ENCODE results near the gene CTNNBL1. TPM values are rescaled to one million over a fixed set of nuclear protein-coding genes. Genes with fewer than 3 reads are reported as not detected.

Gene CTNNBL1
- total and polyA plus RNA-seq, 2 experiments from 2014 or later = 25.3 to 53.7 TPM

DNA sequence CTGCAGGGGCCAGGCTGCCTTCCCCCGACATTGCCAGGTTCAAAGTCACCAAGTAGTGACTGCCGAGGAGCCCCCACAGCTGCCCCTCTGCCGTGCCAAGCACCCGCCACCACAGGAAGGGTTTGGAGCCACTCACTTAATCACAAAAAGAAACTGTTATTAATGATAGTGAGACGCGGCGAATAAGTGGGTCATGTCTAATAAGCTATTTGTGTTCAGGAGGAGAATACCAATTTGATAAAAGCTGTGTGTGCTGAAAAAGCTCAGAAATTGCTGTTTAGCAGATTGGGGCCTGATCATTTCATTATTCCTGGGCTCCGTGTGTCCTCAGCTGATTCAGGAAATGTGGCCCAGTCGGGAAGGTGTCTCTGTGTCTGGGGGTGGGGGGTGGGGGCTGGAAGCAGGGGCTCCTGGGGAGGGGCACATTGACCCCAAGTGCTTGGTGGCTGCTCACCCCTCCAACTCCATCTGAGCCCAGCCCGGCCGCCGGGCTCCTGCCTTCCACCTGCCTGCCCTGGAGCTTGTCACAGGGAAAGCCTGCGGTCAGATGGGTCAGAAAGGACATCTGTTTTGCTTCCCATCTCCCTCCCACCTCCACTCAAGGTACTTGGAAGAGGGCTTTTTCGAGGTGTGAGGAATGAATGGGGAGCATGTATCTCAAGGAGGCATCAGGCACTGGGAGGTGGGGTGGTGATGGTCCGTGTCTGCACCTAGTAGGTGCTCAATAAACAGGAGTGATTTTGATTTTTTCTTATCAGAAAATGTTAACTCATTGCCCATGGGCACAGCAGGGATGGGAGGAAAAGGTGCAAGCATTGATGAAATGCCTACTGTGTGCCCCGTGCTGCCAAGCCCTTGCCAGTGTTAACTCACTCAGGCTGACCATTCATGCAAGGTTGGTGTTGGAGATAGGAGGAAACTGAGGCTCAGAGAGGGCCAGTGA is 212.1 kb downstream of the CTNNBL1 start:
- in situ Hi-C loops (cut with MboI) = no loop called here
- DNase-seq = no peak

DNA sequence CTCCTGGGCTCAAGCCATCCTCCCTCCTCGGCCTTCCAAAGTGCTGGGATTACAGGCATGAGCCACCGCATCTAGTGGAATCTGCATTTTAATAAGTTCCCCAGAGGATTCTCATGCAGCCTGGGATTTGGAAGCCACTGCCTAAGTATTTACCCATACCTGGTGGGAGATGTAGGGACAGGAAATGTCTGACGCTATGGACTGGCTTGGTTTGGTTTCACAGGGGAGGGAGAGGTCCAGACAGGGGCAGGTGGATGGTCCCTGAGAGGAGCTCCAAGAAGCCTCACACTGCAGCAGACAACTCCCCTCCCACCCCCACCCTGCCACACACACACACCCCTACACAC is 213.5 kb downstream of the CTNNBL1 start:
- H3K27ac ChIP-seq = no peak overlapping the region
- H3K9me3 ChIP-seq (ENCODE audit: low read depth) = no peaks in the 10 kb centered on the region
- H3K9me2 ChIP-seq (ENCODE audit: insufficient read depth) = no peaks in the 10 kb centered on the region
- peaks cover 16% of the 10 kb centered on the region; the same call in 1 of the 2 replicates for H3F3A ChIP-seq (ENCODE audit: insufficient read depth)
- H3K9ac ChIP-seq = no peak overlapping the region
- no peak overlapping the region for H3K4me2 ChIP-seq (ENCODE audit: unreplicated experiment)
- WGBS, 2 experiments (ENCODE audit: low coverage in 1 of 2, low lambda C conversion rate in 2 of 2, missing lambda C conversion rate in 2 of 2) = 68 to 86% methylated on average over 2 to 3 of the region's 3 CpGs
- peaks cover 22% of the 10 kb centered on the region for H3K4me1 ChIP-seq (ENCODE audit: insufficient read depth)
- 0 out of 2 replicates have a peak, but pooled peaks cover under 1% of the 10 kb centered on the region for H3K27me3 ChIP-seq (replicated peaks; ENCODE audit: insufficient read depth)
- in situ Hi-C loops (cut with MboI) = no loop called here
- no peaks in the 10 kb centered on the region for H4K20me1 ChIP-seq (ENCODE audit: insufficient read depth)
- TF ChIP-seq EZH2 (IDR thresholded peaks at IDR 0.05; ENCODE audit: insufficient read depth, poor library complexity, severe bottlenecking) = no peak
- no peak for TF ChIP-seq EZH2phosphoT487 (IDR thresholded peaks at IDR 0.05; ENCODE audit: insufficient read depth, low read depth)
- no peak overlapping the region for H3K4me3 ChIP-seq
- no peak for DNase-seq
- no peaks in the 10 kb centered on the region for H3K79me2 ChIP-seq (ENCODE audit: insufficient read depth)
- no peak overlapping the region for H2AFZ ChIP-seq
- no peaks in the 10 kb centered on the region for H3K36me3 ChIP-seq (ENCODE audit: low read depth)

More for the DNA sequence above, 212.1 kb downstream of the CTNNBL1 start:
- Histone ChIP-seq H3K4me3 (no peak overlapping the region), H3K9ac (no peak overlapping the region), H3K36me3 (ENCODE audit: low read depth) (no peaks in the 10 kb centered on the region), H2AFZ (no peak overlapping the region), H3K27me3 (replicated peaks; ENCODE audit: insufficient read depth) (peaks cover 3% of the 10 kb centered on the region; the same call in 1 of the 2 replicates), H3F3A (ENCODE audit: insufficient read depth) (peaks cover 16% of the 10 kb centered on the region; the same call in 1 of the 2 replicates), H3K9me3 (ENCODE audit: low read depth) (no peaks in the 10 kb centered on the region), H3K79me2 (ENCODE audit: insufficient read depth) (no peaks in the 10 kb centered on the region), H4K20me1 (ENCODE audit: insufficient read depth) (no peaks in the 10 kb centered on the region), H3K4me1 (ENCODE audit: insufficient read depth) (peaks cover 17% of the 10 kb centered on the region), H3K9me2 (ENCODE audit: insufficient read depth) (no peaks in the 10 kb centered on the region), H3K27ac (no peak overlapping the region), H3K4me2 (ENCODE audit: unreplicated experiment) (no peak overlapping the region)
- WGBS, 2 experiments (ENCODE audit: low coverage in 1 of 2, low lambda C conversion rate in 2 of 2, missing lambda C conversion rate in 2 of 2) = 62% methylated on average over 15 to 16 of the region's 16 CpGs
- TF ChIP-seq EZH2phosphoT487 (IDR thresholded peaks at IDR 0.05; ENCODE audit: insufficient read depth, low read depth) (no peak), EZH2 (IDR thresholded peaks at IDR 0.05; ENCODE audit: insufficient read depth, poor library complexity, severe bottlenecking) (no peak)

DNA sequence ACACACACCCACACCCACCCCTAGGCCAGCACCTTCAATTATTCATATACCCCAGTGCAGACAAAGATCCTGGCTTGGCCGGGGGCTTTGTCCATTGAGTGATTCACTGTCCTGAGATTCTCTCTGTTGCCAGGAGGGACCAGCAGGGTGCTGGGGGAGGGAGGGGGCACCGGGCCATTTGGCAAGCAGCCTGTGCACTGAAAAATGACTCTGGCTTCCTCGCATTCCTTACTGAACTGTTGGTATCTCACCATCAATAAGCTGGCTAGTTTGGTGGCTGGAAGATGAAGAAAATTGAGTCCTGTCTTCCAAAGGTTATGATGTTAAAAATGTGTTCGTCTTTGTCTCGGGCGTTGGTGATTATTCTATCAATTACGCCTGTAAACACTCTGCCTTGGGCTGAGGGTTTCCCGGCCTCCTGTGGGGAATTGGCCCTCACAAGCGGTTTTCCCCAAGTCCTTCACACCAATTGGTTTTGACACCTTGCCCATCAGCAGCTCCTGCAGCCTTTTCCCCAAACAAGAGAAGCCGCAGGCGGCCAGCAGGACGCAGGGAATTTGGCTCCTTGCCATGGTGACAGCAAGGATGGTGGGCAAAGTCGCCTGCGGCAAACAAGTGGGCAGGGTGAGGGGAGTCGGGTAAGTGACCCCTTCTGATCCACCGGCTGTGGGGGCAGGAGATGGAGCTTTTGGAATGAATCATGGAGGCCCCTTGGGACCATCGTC is 214.0 kb downstream of the CTNNBL1 start:
- Histone ChIP-seq H3K79me2 (ENCODE audit: insufficient read depth) (no peaks in the 10 kb centered on the region), H3K4me1 (ENCODE audit: insufficient read depth) (peaks cover 23% of the 10 kb centered on the region), H3K9me2 (ENCODE audit: insufficient read depth) (no peaks in the 10 kb centered on the region), H3K4me2 (ENCODE audit: unreplicated experiment) (no peak overlapping the region), H3K4me3 (no peak overlapping the region), H3K9me3 (ENCODE audit: low read depth) (no peaks in the 10 kb centered on the region), H3F3A (ENCODE audit: insufficient read depth) (peaks cover 16% of the 10 kb centered on the region; the same call in 1 of the 2 replicates), H3K27me3 (replicated peaks; ENCODE audit: insufficient read depth) (peaks cover 6% of the 10 kb centered on the region; the same call in 1 of the 2 replicates), H3K27ac (no peak overlapping the region), H4K20me1 (ENCODE audit: insufficient read depth) (no peaks in the 10 kb centered on the region), H3K36me3 (ENCODE audit: low read depth) (no peaks in the 10 kb centered on the region), H2AFZ (no peak overlapping the region), H3K9ac (no peak overlapping the region)
- WGBS, 2 experiments (ENCODE audit: low coverage in 1 of 2, low lambda C conversion rate in 2 of 2, missing lambda C conversion rate in 2 of 2) = 31 to 40% methylated on average over 17 of the region's 17 CpGs
- 0 out of 2 replicates have a peak, but pooled peaks have one; percentile 23 for TF ChIP-seq EZH2phosphoT487 (IDR thresholded peaks at IDR 0.05; ENCODE audit: insufficient read depth, low read depth)
- TF ChIP-seq EZH2 (IDR thresholded peaks at IDR 0.05; ENCODE audit: insufficient read depth, poor library complexity, severe bottlenecking) = no peak
- in situ Hi-C loops (cut with MboI) = no loop called here
- DNase-seq = peak; percentile 86

DNA sequence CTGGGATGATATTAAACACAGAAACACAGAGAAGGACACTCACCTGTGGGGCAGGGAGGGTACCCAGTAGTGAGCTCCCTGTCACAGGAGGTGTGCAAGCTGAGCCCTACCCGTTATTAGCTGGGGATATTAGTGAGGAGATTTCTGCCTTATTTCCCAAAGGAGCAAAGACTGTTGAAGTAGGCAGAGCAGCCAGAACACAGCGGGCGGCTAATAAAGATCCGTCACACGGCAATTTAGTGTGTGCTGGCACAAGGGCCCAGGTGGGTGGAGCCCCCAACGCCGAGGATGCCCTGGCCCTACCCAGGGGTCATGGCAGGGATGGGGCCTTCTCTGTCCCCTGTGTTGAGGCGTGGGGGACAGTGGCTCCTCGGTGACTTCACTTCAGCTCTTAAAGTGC is 217.4 kb downstream of the CTNNBL1 start:
- H3K4me2 ChIP-seq (ENCODE audit: unreplicated experiment) = no peak overlapping the region
- no peak overlapping the region for H2AFZ ChIP-seq
- no peaks in the 10 kb centered on the region for H3K9me3 ChIP-seq (ENCODE audit: low read depth)
- no peaks in the 10 kb centered on the region for H3K36me3 ChIP-seq (ENCODE audit: low read depth)
- peaks cover 12% of the 10 kb centered on the region for H3K27me3 ChIP-seq (replicated peaks; ENCODE audit: insufficient read depth)
- H3K9me2 ChIP-seq (ENCODE audit: insufficient read depth) = no peaks in the 10 kb centered on the region
- H3K27ac ChIP-seq = no peak overlapping the region
- no peaks in the 10 kb centered on the region for H4K20me1 ChIP-seq (ENCODE audit: insufficient read depth)
- peaks cover 16% of the 10 kb centered on the region; the same call in 1 of the 2 replicates for H3F3A ChIP-seq (ENCODE audit: insufficient read depth)
- H3K79me2 ChIP-seq (ENCODE audit: insufficient read depth) = no peaks in the 10 kb centered on the region
- no peak overlapping the region for H3K9ac ChIP-seq
- no peak for DNase-seq
- peaks cover 23% of the 10 kb centered on the region for H3K4me1 ChIP-seq (ENCODE audit: insufficient read depth)
- 32 to 38% methylated on average over 9 of the region's 9 CpGs for WGBS, 2 experiments (ENCODE audit: low coverage in 1 of 2, low lambda C conversion rate in 2 of 2, missing lambda C conversion rate in 2 of 2)
- in situ Hi-C loops (cut with MboI) = no loop called here
- TF ChIP-seq EZH2phosphoT487 (IDR thresholded peaks at IDR 0.05; ENCODE audit: insufficient read depth, low read depth) = no peak
- TF ChIP-seq EZH2 (IDR thresholded peaks at IDR 0.05; ENCODE audit: insufficient read depth, poor library complexity, severe bottlenecking) = no peak
- no peak overlapping the region for H3K4me3 ChIP-seq

Measured in GM23248 (cell line).